Ovary (tissue), 9 donors: Measurements from ENCODE around the gene KDF1. TPM values are rescaled to one million over a fixed set of nuclear protein-coding genes. Genes with fewer than 3 reads are reported as not detected.

Source experiments
- DNase-seq, 5 donors: peaks; one replicate each; pipeline ENCODE4 v3.0.0-alpha.2; 2019 to 2020
- H3K27ac ChIP-seq, 2 donors: fragments of 200-600 bp; one replicate each; pipeline versions ENCODE4 v1.5.1 to v1.8.0; 2019 to 2022
- H3K27me3 ChIP-seq: fragments of 200-600 bp; one replicate; pipeline ENCODE4 v1.8.0; 2022
- H3K36me3 ChIP-seq: fragments of 200-600 bp; sonication (generic); one replicate; pipeline ENCODE4 v1.5.1; 2019
- H3K4me1 ChIP-seq: one replicate; pipeline ENCODE4 v1.8.1; 2013; ENCODE audit warnings: mild to moderate bottlenecking, moderate library complexity; ENCODE audit not compliant: insufficient read depth
- H3K4me3 ChIP-seq: fragments of 200-600 bp; sonication (generic); one replicate; pipeline ENCODE4 v1.5.1; 2017
- H3K9me3 ChIP-seq, 2 donors: fragments of 200-600 bp in 1 of 2; sonication (generic) in 1 of 2; one replicate each; pipeline versions ENCODE4 v1.5.1 to v1.8.1; 2013 to 2019; ENCODE audit warnings: mild to moderate bottlenecking in 1 of 2, moderate library complexity in 1 of 2
- CTCF ChIP-seq, 3 donors: fragments of 450-650 bp in 2 of 3; fragments of 200-600 bp in 1 of 3; IDR thresholded peaks; one replicate each; pipeline versions ENCODE4 v1.5.1 to v1.8.0; 2016 to 2022; ENCODE audit warnings: antibody characterized with exemption in 3 of 3, mild to moderate bottlenecking in 1 of 3
- EP300 ChIP-seq: sonication (generic); formaldehyde crosslinking; IDR thresholded peaks from one replicate; pipeline ENCODE4 v1.6.1; 2017; ENCODE audit warnings: antibody characterized with exemption
- POLR2A ChIP-seq: fragments of 450-650 bp; IDR thresholded peaks from one replicate; pipeline ENCODE4 v1.6.1; 2017; ENCODE audit warnings: antibody characterized with exemption, mild to moderate bottlenecking, moderate library complexity
- whole genome bisulfite sequencing, 3 donors: extraction: QIAGEN DNeasy Blood & Tissue Kit in 1 of 3; methylation state at CpG; one replicate each; pipeline versions ENCODE4 v1.1.5 to v1.1.7; 2013 to 2017; 5-methylcytosine and 5-hydroxymethylcytosine counted together
- intact Hi-C, 4 donors: fragments of 100-400 bp; cut with DNase I; formaldehyde crosslinking; loops; one replicate each; pipeline versions ENCODE4 v1.11.0 to v1.15.1; 2022 to 2023
- polyA plus RNA-seq, 2 donors: library from polyadenylated mRNA; stranded (reverse); fragments of 200-250 nt in 1 of 2; fragments of 350-450 nt in 1 of 2; fragmentation: Illumina TruSeq in 1 of 2; extraction: RNeasy Lipid Tissue Mini Kit (QIAGEN cat#74804) in 1 of 2; gene quantifications; one replicate each; pipeline ENCODE4 v1.2.3, GENCODE V29; 2013 to 2014
- total RNA-seq, 7 donors: library from RNA; depleted of rRNA in 2 of 7; stranded (reverse); fragments of >200 nt in 2 of 7; fragmentation: NEBNext Ultra II Directional in 3 of 7; extraction: Animal tissue kit (Norgen Biotek cat#: 25700) in 3 of 7; gene quantifications; one replicate each; pipeline versions ENCODE4 v1.1.0 to v1.2.4, GENCODE V29; 2016 to 2023
- donor health status: DM: no; HTN: no; CAD: no; lungs with moderate emphysema.
- donor health status: DM: no; HTN: no; CAD: no.
- donor health status: Bipolar disorder and iron deficiency.
- donor health status: DM: yes; HTN: yes; CAD: no.
- donor health status: DM: no; HTN: no; CAD: no.
- donor health status: DM: yes; HTN: yes; CAD: no.

The KDF1 gene
- total and polyA plus RNA-seq, 9 donors: 0.08 to 11.0 (median 0.60) TPM; not detected in 4

DNA sequence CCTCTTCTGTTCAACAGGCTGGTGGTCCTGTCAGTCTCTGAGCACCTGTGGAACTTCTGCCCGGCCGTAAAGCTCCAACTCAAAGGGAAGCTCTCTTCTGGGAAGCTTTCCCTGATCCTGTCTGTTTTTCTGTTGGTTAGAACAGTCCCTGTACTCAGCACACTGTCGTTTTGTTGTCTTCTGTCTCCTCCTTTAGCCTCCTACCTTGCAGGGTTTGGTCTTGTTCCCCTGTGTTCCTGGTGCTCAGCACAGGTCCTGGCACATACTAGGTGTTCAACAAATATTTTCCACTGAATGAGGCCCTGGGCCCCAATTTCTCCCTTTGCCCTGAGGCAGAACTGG is 328 bp upstream of the KDF1 start:
- H3K36me3 ChIP-seq: no peaks in the 10 kb centered on the region
- no peak for TF ChIP-seq CTCF (IDR thresholded peaks at IDR 0.05)
- no peak for TF ChIP-seq POLR2A
- no peak for TF ChIP-seq EP300
- peak overlapping the region; percentile 24 for H3K4me3 ChIP-seq
- 4 to 9% (median 7%) methylated on average over 3 of the region's 3 CpGs for WGBS, 3 donors
- no peak for DNase-seq
- H3K27me3 ChIP-seq: no peaks in the 10 kb centered on the region
- H3K4me1 ChIP-seq: peaks cover 4% of the 10 kb centered on the region
- intact Hi-C loops: no loop called here
- H3K27ac ChIP-seq: no peak overlapping the region
- H3K9me3 ChIP-seq: no peaks in the 10 kb centered on the region

DNA sequence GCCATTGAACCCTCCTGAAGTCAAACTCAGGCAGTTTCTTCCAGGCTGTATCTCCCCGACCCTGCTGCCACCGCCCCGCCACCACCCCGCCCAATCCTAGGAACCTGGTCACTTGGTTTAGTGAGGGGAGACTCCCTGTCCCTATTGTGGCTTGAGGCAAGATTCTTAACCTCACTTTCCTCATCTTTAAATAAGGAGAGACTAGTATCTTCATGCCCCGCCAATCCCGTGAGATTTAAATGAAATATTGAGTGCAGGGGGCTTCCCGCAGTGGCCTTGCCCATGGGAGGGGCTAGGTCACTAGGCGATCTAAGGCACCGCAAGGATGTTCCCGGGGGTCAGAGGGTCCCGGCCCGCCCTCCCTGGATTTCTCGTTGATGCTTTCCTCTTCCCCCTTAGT is 998 bp downstream of the KDF1 start:
- Histone ChIP-seq H3K36me3 (no peaks in the 10 kb centered on the region), H3K27me3 (no peaks in the 10 kb centered on the region), H3K27ac (no peak overlapping the region), H3K4me1 (peaks cover 4% of the 10 kb centered on the region), H3K4me3 (no peak overlapping the region), H3K9me3 (no peaks in the 10 kb centered on the region)
- WGBS, 3 donors: 19 to 26% (median 20%) methylated on average over 13 of the region's 13 CpGs
- DNase-seq: no peak
- TF ChIP-seq CTCF (IDR thresholded peaks at IDR 0.05) (no peak), POLR2A (no peak), EP300 (no peak)
- intact Hi-C loops: no loop called here

DNA sequence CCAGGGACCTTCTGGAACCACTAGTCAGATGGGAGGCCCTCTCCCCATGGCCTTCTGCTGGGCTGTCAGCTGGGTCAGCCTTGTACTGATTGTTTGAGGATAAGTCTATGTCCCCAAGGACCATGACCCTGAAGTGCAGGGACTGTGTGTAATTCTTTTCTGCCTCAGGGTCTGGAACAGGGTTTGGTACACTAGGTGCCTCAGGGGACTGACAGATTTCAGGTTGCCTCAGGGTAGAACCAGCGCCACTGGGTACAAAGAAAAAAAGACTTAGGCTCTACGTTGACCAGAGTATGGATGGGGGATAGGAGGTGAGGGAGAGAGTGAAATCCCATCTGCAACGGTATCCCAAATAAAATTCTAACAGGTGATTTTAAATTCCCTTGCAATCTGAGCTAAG is 3.0 kb downstream of the KDF1 start:
- no peaks in the 10 kb centered on the region for H3K27me3 ChIP-seq

DNA sequence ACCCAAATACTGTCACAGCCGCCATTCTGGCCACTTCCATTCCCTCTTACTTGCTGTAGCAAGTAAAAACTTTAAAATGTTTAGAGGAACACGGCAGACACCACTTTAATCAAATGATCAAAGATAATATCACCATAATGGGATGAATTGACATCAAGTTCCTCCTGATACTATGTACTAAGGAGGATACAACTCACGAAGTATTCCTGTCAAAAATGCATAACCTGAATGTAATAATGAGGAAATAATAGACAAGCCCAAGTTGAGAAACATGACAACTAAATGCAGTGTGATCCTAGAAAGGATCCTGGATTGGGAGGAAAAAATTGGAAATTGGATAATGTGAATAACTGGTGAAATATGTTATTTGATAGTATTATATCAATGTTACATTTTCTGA is 3.9 kb downstream of the KDF1 start:
- WGBS, 3 donors: 78 to 80% (median 80%) methylated on average over 3 of the region's 3 CpGs
- Histone ChIP-seq H3K27ac (no peak overlapping the region), H3K27me3 (no peaks in the 10 kb centered on the region), H3K4me1 (peaks cover 4% of the 10 kb centered on the region), H3K36me3 (no peaks in the 10 kb centered on the region), H3K9me3 (no peaks in the 10 kb centered on the region), H3K4me3 (no peak overlapping the region)
- intact Hi-C loops: no loop called here
- TF ChIP-seq POLR2A (no peak), CTCF (IDR thresholded peaks at IDR 0.05) (no peak), EP300 (no peak)
- DNase-seq: no peak

More for the DNA sequence above, 3.0 kb downstream of the KDF1 start:
- Histone ChIP-seq H3K27ac (no peak overlapping the region), H3K9me3 (no peaks in the 10 kb centered on the region), H3K4me3 (no peak overlapping the region), H3K4me1 (peaks cover 4% of the 10 kb centered on the region), H3K36me3 (no peaks in the 10 kb centered on the region)
- intact Hi-C loops: no loop called here
- DNase-seq: no peak
- no peak for TF ChIP-seq POLR2A
- no peak for TF ChIP-seq EP300
- TF ChIP-seq CTCF (IDR thresholded peaks at IDR 0.05): no peak
- 80 to 91% (median 87%) methylated on average over 3 of the region's 3 CpGs for whole genome bisulfite sequencing, 3 donors

DNA sequence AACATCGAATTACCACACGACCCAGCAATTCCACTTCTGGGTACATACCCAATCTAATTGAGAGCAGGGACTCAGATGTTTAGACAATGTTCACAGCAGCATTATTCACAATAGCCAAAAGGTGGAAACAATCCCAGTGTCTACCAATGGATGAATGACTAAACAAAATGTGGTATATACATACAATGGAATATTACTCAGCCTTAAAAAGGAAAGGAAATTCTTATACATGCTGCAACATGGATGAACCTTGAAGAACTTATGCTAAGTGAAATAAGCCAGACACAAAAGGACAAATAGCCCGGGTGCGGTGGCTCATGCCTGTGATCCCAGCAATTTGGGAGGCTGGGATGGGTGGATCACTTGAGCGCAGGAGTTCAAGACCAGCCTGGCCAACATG is 6.9 kb downstream of the KDF1 start:
- Histone ChIP-seq H3K4me1 (peaks cover 2% of the 10 kb centered on the region), H3K27me3 (no peaks in the 10 kb centered on the region), H3K9me3 (no peaks in the 10 kb centered on the region), H3K4me3 (no peak overlapping the region), H3K36me3 (no peaks in the 10 kb centered on the region), H3K27ac (no peak overlapping the region)
- TF ChIP-seq EP300: no peak
- TF ChIP-seq POLR2A: no peak
- no peak for TF ChIP-seq CTCF (IDR thresholded peaks at IDR 0.05)
- WGBS, 3 donors: 94 to 96% (median 96%) methylated on average over 5 of the region's 5 CpGs
- DNase-seq: no peak
- intact Hi-C loops: no loop called here
